ENCODE results near the gene DOCK3. TPM values are rescaled to one million over a fixed set of nuclear protein-coding genes. Genes with fewer than 3 reads are reported as not detected.
"Not testable (repeated sequence)": the region's sequence is repeated elsewhere in the genome, so short reads cannot be mapped to it uniquely, and the experiment has no call there.

Gene DOCK3
- polyA plus RNA-seq, 1 donor = 0.81 TPM

- DNase-seq; H3K4me3 ChIP-seq (ENCODE audit: low read length); H3K27me3 ChIP-seq (ENCODE audit: control insufficient read depth, insufficient read depth, low read length); H3K4me1 ChIP-seq (ENCODE audit: control insufficient read depth, insufficient read depth, low read length); H3K36me3 ChIP-seq (ENCODE audit: control insufficient read depth, insufficient read depth, low read length); H3K27ac ChIP-seq (ENCODE audit: low read length): not testable (repeated sequence)
- no CpG with 5 or more reads among the region's 27 CpGs for WGBS (ENCODE audit: insufficient coverage, low lambda C conversion rate)
- H3K9me3 ChIP-seq (ENCODE audit: control insufficient read depth, low read depth, low read length) = peaks cover 18% of the 10 kb centered on the region
These were observed 129.1 kb downstream of the DOCK3 start for GRCh38 chr3:50803805-50804204.

- not testable (repeated sequence) for H3K4me1 ChIP-seq (ENCODE audit: control insufficient read depth, insufficient read depth, low read length); DNase-seq; H3K36me3 ChIP-seq (ENCODE audit: control insufficient read depth, insufficient read depth, low read length); H3K4me3 ChIP-seq (ENCODE audit: low read length); H3K27me3 ChIP-seq (ENCODE audit: control insufficient read depth, insufficient read depth, low read length); H3K27ac ChIP-seq (ENCODE audit: low read length)
- peaks cover 18% of the 10 kb centered on the region for H3K9me3 ChIP-seq (ENCODE audit: control insufficient read depth, low read depth, low read length)
- WGBS (ENCODE audit: insufficient coverage, low lambda C conversion rate) = no CpG with 5 or more reads among the region's 20 CpGs
These were observed 129.6 kb downstream of the DOCK3 start for GRCh38 chr3:50804376-50804775.

GRCh38 chr3:50805321-50805720 lies 130.6 kb downstream of the DOCK3 start:
- no CpG with 5 or more reads among the region's 3 CpGs for WGBS (ENCODE audit: insufficient coverage, low lambda C conversion rate)
- Histone ChIP-seq H3K4me3 (ENCODE audit: low read length) (no peak overlapping the region), H3K27me3 (ENCODE audit: control insufficient read depth, insufficient read depth, low read length) (no peaks in the 10 kb centered on the region), H3K4me1 (ENCODE audit: control insufficient read depth, insufficient read depth, low read length) (no peaks in the 10 kb centered on the region), H3K36me3 (ENCODE audit: control insufficient read depth, insufficient read depth, low read length) (no peaks in the 10 kb centered on the region), H3K27ac (ENCODE audit: low read length) (no peak overlapping the region), H3K9me3 (ENCODE audit: control insufficient read depth, low read depth, low read length) (peaks cover 16% of the 10 kb centered on the region)
- no peak for DNase-seq

GRCh38 chr3:50806031-50806430 lies 131.3 kb downstream of the DOCK3 start:
- DNase-seq = no peak
- Histone ChIP-seq H3K27ac (ENCODE audit: low read length) (no peak overlapping the region), H3K36me3 (ENCODE audit: control insufficient read depth, insufficient read depth, low read length) (no peaks in the 10 kb centered on the region), H3K4me3 (ENCODE audit: low read length) (no peak overlapping the region), H3K9me3 (ENCODE audit: control insufficient read depth, low read depth, low read length) (peaks cover 16% of the 10 kb centered on the region), H3K4me1 (ENCODE audit: control insufficient read depth, insufficient read depth, low read length) (no peaks in the 10 kb centered on the region), H3K27me3 (ENCODE audit: control insufficient read depth, insufficient read depth, low read length) (no peaks in the 10 kb centered on the region)
- no CpG with 5 or more reads among the region's 1 CpG for WGBS (ENCODE audit: insufficient coverage, low lambda C conversion rate)

- H3K4me3 ChIP-seq (ENCODE audit: low read length) = no peak overlapping the region
- no peak for DNase-seq
- peaks cover 16% of the 10 kb centered on the region for H3K9me3 ChIP-seq (ENCODE audit: control insufficient read depth, low read depth, low read length)
- H3K4me1 ChIP-seq (ENCODE audit: control insufficient read depth, insufficient read depth, low read length) = no peaks in the 10 kb centered on the region
- no peaks in the 10 kb centered on the region for H3K27me3 ChIP-seq (ENCODE audit: control insufficient read depth, insufficient read depth, low read length)
- 70% methylated on average over 3 of the region's 4 CpGs for WGBS (ENCODE audit: insufficient coverage, low lambda C conversion rate)
- H3K36me3 ChIP-seq (ENCODE audit: control insufficient read depth, insufficient read depth, low read length) = no peaks in the 10 kb centered on the region
- H3K27ac ChIP-seq (ENCODE audit: low read length) = no peak overlapping the region
These were observed 132.1 kb downstream of the DOCK3 start for GRCh38 chr3:50806806-50807205.

GRCh38 chr3:50807266-50807665 lies 132.5 kb downstream of the DOCK3 start:
- Histone ChIP-seq H3K27ac (ENCODE audit: low read length) (no peak overlapping the region), H3K4me3 (ENCODE audit: low read length) (no peak overlapping the region), H3K4me1 (ENCODE audit: control insufficient read depth, insufficient read depth, low read length) (no peaks in the 10 kb centered on the region), H3K9me3 (ENCODE audit: control insufficient read depth, low read depth, low read length) (peaks cover 15% of the 10 kb centered on the region), H3K27me3 (ENCODE audit: control insufficient read depth, insufficient read depth, low read length) (no peaks in the 10 kb centered on the region), H3K36me3 (ENCODE audit: control insufficient read depth, insufficient read depth, low read length) (no peaks in the 10 kb centered on the region)
- DNase-seq = no peak
- WGBS (ENCODE audit: insufficient coverage, low lambda C conversion rate) = no CpG with 5 or more reads among the region's 2 CpGs

- Histone ChIP-seq H3K9me3 (ENCODE audit: control insufficient read depth, low read depth, low read length) (no peaks in the 10 kb centered on the region), H3K4me3 (ENCODE audit: low read length) (no peak overlapping the region), H3K36me3 (ENCODE audit: control insufficient read depth, insufficient read depth, low read length) (no peaks in the 10 kb centered on the region), H3K4me1 (ENCODE audit: control insufficient read depth, insufficient read depth, low read length) (no peaks in the 10 kb centered on the region), H3K27me3 (ENCODE audit: control insufficient read depth, insufficient read depth, low read length) (no peaks in the 10 kb centered on the region), H3K27ac (ENCODE audit: low read length) (no peak overlapping the region)
- no peak for DNase-seq
- no CpG with 5 or more reads among the region's 5 CpGs for WGBS (ENCODE audit: insufficient coverage, low lambda C conversion rate)
These were observed 137.2 kb downstream of the DOCK3 start for GRCh38 chr3:50811893-50812292.

- no peak overlapping the region for H3K4me3 ChIP-seq (ENCODE audit: low read length)
- no peaks in the 10 kb centered on the region for H3K36me3 ChIP-seq (ENCODE audit: control insufficient read depth, insufficient read depth, low read length)
- H3K27me3 ChIP-seq (ENCODE audit: control insufficient read depth, insufficient read depth, low read length) = no peaks in the 10 kb centered on the region
- no peak overlapping the region for H3K27ac ChIP-seq (ENCODE audit: low read length)
- H3K4me1 ChIP-seq (ENCODE audit: control insufficient read depth, insufficient read depth, low read length) = no peaks in the 10 kb centered on the region
- no peaks in the 10 kb centered on the region for H3K9me3 ChIP-seq (ENCODE audit: control insufficient read depth, low read depth, low read length)
- no peak for DNase-seq
These were observed 141.1 kb downstream of the DOCK3 start for GRCh38 chr3:50815844-50816243.

- WGBS (ENCODE audit: insufficient coverage, low lambda C conversion rate) = no CpG with 5 or more reads among the region's 3 CpGs
- no peaks in the 10 kb centered on the region for H3K27me3 ChIP-seq (ENCODE audit: control insufficient read depth, insufficient read depth, low read length)
- no peak overlapping the region for H3K4me3 ChIP-seq (ENCODE audit: low read length)
- H3K27ac ChIP-seq (ENCODE audit: low read length) = no peak overlapping the region
- no peak for DNase-seq
- H3K4me1 ChIP-seq (ENCODE audit: control insufficient read depth, insufficient read depth, low read length) = no peaks in the 10 kb centered on the region
- H3K36me3 ChIP-seq (ENCODE audit: control insufficient read depth, insufficient read depth, low read length) = no peaks in the 10 kb centered on the region
- no peaks in the 10 kb centered on the region for H3K9me3 ChIP-seq (ENCODE audit: control insufficient read depth, low read depth, low read length)
These were observed 142.2 kb downstream of the DOCK3 start for GRCh38 chr3:50816894-50817293.

- H3K36me3 ChIP-seq (ENCODE audit: control insufficient read depth, insufficient read depth, low read length) = no peaks in the 10 kb centered on the region
- no peaks in the 10 kb centered on the region for H3K4me1 ChIP-seq (ENCODE audit: control insufficient read depth, insufficient read depth, low read length)
- no peak for DNase-seq
- no peaks in the 10 kb centered on the region for H3K9me3 ChIP-seq (ENCODE audit: control insufficient read depth, low read depth, low read length)
- H3K27me3 ChIP-seq (ENCODE audit: control insufficient read depth, insufficient read depth, low read length) = no peaks in the 10 kb centered on the region
- 67% methylated on average over 1 of the region's 3 CpGs for WGBS (ENCODE audit: insufficient coverage, low lambda C conversion rate)
- no peak overlapping the region for H3K27ac ChIP-seq (ENCODE audit: low read length)
- H3K4me3 ChIP-seq (ENCODE audit: low read length) = no peak overlapping the region
These were observed 143.2 kb downstream of the DOCK3 start for GRCh38 chr3:50817756-50818529.

GRCh38 chr3:50819882-50820281 lies 145.2 kb downstream of the DOCK3 start:
- Histone ChIP-seq H3K4me1 (ENCODE audit: control insufficient read depth, insufficient read depth, low read length) (no peaks in the 10 kb centered on the region), H3K9me3 (ENCODE audit: control insufficient read depth, low read depth, low read length) (peaks cover 3% of the 10 kb centered on the region), H3K27ac (ENCODE audit: low read length) (no peak overlapping the region), H3K27me3 (ENCODE audit: control insufficient read depth, insufficient read depth, low read length) (no peaks in the 10 kb centered on the region), H3K36me3 (ENCODE audit: control insufficient read depth, insufficient read depth, low read length) (no peaks in the 10 kb centered on the region), H3K4me3 (ENCODE audit: low read length) (no peak overlapping the region)
- WGBS (ENCODE audit: insufficient coverage, low lambda C conversion rate) = no CpG with 5 or more reads among the region's 5 CpGs
- DNase-seq = no peak

All from large intestine (tissue), 3 donors.